SW480 (cell line): ENCODE data around the gene PZP.

Experiments
- DNase-seq: peaks from one replicate; pipeline ENCODE4 v3.0.0-alpha.2; 2016; ENCODE audit warnings: low spot score

PZP gene

GRCh38 chr12:9103050-9103849 lies 104.9 kb downstream of the PZP start:
- no peak for DNase-seq

DNA sequence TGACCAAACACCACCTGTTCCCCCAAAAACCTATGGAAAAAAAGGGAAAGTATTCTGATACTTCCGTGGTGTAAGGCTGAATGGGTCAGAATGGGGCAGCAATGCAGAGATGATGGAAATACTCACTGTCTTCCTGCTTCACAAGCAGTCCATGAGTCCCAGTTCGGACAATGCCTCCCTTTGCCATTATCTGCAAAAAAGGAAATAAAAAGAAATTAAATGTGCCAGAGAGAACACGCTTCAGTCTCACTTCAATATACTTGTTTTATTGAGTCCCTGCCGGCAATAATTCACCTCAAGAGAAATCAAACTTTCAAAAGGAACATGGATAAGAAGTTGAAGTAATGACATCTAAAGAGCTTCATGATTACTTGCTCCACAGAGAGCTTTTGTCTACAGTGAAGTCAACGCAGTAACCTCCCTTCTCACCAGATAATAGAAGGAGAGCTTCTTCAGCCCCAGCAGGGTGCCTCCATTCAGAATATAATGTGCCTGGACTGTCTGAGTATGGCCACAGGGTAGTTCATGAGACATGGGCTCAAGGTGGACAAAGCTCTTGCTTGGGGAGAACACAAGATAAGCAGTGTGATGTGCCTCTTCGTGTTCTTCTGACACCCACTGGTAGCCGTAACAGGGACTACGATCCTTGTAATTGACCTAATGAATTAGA lies 107.0 kb downstream of the PZP start:
- DNase-seq = no peak

- no peak for DNase-seq
These were observed 108.5 kb downstream of the PZP start for GRCh38 chr12:9099552-9100190.
